Fibroblast of gingiva (primary cell): ENCODE results near the gene FAM24A.
"Not testable (repeated sequence)": the region's sequence is repeated elsewhere in the genome, so short reads cannot be mapped to it uniquely, and the experiment has no call there.

Source experiments
- DNase-seq: peaks from one replicate; pipeline ENCODE4 v3.0.0-alpha.2; 2011; ENCODE audit warnings: low read depth

FAM24A gene

GRCh38 chr10:122910310-122910709, at the start of gene FAM24A:
Gene FAM24A, plus strand, starts transcription at chr10:122910610. Its CDS starts 1,025 bp downstream, at chr10:122911635.
- no peak for DNase-seq

DNA sequence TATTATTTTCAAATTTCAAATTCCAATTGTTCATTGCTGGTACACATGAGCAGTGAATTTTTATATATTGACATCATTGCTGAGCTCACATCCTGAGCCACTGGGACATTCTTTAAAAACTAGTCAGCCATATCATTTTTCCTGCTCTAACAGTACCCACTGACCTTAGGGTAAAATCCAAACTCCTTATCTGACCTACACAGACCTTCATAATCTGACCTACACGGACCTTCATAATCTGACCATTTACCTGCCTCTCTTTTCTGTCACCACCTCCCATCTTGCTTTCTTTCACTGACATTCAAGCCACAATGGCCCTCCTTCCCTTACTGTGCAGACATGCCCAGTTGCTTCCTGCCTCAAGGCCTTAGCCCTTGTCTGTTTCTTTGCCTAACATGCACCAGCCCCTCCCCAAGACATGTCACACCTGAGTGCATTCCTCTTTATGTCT, 48.7 kb upstream of the FAM24A start:
- DNase-seq = peak; percentile 70

DNA sequence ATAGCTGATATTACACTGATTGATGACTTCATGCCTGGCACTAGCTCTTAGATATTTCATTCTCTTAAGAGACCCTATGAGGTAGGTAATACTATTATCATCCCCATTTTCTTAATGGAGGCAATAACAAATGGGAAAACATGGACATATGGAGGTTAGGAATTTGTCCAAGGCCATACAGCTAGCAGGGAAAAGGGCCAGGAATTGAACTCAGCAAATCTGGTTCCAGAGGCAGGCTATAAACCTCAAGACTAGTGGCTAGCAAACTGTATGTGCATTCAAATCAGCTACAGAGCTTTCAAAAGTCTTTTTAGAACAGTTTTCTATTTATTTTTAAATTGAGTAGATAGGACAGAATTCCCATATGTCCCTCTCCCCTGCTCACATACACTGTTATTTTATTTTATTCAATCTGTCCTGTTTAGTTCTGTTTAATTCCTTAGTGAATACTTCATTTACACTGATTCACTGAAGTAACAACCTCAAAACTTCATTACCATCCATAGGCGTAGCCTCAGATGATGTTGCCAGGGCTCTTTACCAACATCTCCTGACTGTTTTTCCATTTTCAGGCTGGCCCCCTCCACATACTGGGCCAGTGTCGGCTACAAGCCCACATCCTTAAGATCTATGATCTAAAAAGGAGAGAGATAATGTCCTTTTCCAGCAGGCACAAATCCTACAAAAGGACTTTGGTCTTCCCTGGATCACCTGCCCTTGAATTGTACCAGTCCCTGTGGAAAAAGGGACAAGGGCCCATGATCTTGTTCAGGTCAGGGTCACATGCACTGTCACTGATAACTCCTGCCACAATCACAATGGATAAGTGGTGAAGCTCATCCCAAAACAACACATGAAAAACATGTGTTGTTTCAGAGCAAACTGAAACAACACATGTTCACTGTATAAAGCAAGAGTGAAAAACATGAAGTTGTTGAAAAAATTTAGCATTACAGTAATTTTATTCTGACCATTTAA, 46.9 kb upstream of the FAM24A start:
- no peak for DNase-seq

GRCh38 chr10:122864194-122864592, 46.2 kb upstream of the FAM24A start:
- DNase-seq = no peak

- DNase-seq = peak; percentile 54
Measured at GRCh38 chr10:122864901-122865300, 45.5 kb upstream of the FAM24A start.

DNA sequence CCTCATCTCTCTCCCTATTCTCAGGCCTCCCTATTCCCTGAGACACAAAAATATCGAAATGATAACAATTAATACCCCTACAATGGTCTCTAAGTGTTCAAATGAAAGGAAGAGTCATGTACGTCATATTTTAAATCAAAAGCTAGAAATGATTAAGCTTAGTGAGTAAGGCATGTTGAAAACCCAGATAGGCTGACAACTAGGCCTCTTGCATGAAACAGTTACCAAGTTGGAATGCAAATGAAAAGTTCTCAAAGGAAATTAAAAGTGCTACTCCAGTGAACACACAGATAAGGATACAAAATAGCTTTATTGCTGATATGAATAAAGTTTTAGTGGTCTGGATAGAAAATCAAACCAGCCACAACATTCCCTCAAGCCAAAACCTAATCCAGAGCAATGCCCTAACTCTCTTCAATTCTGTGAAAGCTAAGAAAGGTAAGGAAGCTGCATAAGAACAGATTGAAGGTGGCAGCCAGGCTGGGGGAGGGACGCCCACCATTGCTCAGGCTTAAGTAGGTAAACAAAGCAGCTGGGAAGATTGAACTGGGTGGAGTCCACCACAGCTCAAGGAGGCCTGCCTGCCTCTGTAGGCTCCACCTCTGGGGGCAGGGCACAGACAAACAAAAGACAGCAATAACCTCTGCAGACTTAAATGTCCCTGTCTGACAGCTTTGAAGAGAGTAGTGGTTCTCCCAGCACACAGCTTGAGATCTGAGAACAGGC, 43.5 kb upstream of the FAM24A start:
- DNase-seq = not testable (repeated sequence)

DNA sequence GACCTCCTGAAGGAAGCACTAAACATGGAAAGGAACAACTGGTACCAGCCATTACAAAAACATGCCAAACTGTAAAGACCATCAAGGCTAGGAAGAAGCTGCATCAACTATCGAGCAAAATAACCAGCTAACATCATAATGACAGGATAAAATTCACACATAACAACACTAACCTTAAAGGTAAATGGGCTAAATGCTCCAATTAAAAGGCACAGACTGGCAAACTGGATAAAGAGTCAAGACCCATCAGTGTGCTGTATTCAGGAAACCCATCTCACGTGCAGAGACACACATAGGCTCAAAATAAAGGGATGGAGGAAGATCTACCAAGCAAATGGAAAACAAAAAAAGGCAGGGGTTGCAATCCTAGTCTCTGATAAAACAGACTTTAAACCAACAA, 41.6 kb upstream of the FAM24A start:
- not testable (repeated sequence) for DNase-seq

GRCh38 chr10:122871947-122872346, 38.5 kb upstream of the FAM24A start:
- DNase-seq = not testable (repeated sequence)

- no peak for DNase-seq
Measured at GRCh38 chr10:122875843-122876466, 34.5 kb upstream of the FAM24A start.

GRCh38 chr10:122876467-122876855, 33.9 kb upstream of the FAM24A start:
- DNase-seq = no peak

GRCh38 chr10:122877264-122877663, 33.1 kb upstream of the FAM24A start:
- DNase-seq = no peak

DNA sequence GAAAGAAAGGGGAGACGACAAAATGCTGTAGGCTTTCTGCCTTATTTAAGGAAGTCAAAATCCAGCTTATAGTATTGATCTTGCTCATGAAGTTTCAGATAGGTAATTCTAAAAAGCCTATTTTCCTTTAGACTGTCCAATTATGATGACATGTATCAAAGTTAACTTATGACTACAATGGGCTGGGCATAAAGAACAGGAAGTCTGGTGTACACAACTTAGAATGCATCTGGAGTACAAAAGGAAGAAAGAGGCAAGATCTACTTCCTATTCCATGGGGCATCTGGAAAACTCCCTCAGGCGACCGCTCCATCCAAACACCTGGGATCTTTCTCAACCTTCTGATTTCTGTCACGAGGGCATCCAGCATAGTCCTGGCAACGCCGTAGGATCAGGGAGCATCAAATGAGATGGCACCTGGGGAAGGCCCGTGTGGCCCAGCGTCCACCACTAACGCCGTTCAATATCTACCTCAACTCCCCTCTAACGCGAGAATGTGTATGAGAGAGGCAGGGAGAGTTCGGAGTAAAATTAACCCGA, 31.5 kb upstream of the FAM24A start:
- DNase-seq = peak; percentile 13

- DNase-seq = peak; percentile 95
Measured at GRCh38 chr10:122879339-122880273, 30.8 kb upstream of the FAM24A start, which contains the start of gene FAM24B. Gene FAM24B, minus strand, starts transcription at chr10:122879581. Its CDS starts 29,066 bp downstream, at chr10:122850515.

- no peak for DNase-seq
Measured at GRCh38 chr10:122882766-122883165, 27.6 kb upstream of the FAM24A start.

DNA sequence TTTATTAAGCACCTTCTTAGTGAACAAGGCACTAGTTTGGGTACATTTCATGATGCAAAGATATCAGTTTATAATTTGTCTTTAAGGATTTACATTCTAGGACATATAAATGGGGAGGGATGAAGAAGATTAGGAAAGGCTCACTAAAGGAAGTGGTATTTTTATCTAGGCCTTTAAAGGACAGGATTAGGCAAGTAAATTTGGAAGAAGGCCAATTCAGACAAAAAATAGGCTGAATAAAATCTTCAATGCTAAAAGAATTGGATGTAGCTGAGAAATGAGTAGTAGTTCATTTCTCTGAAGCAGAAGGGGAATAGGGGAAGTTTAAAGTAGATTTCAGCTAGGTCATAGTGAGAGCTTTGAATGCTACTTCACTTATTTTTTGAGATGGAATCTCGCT, 26.2 kb upstream of the FAM24A start:
- DNase-seq = no peak

DNA sequence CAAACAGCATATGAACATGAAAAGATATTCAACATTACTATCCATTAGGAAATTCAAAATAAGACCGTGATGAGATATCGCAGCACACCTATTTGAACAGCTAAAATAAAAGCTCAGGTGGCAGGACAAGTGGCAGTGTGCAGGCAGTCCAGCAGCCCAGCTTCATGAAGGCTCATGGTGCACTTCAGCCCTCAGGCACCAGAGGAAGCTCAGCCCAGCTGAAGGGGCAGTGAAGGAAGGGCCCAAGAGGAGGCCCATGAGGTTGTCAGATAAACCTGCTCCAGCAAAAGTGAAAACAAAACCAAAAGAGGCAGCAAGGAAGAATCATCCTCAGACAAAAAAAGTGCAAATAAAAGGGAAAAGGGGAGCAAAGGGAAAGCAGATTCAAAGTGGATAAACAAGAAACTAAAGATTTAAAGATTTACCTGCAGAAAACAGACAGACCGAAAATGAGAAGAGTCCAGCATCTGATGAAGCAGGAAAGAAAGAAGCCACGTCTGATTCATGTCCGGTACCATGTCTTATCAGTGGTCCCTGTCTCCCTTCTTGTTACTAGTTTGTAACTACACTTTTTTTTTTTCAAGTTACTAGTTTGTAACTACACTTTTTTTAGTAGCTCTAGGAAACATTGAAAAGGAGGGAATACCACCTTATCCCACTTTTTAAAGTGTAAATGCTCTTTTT, 16.0 kb upstream of the FAM24A start:
- no peak for DNase-seq

DNA sequence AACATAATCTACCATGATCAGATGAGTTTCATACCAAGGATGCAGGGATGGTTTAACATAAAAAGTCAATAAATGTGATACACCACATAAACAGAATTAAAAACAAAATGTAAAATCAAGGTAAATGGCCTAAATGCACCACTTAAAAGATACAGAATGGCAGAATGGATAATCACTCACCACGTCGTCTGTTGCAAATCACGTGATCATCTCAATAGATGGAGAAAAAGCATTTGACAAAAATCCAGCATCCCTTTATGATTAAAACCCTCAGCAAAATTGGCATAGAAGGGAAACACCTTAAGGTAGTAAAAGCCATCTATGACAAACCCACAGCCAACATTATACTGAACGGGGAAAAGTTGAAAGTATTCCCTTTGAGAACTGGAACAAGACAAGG, 6.5 kb upstream of the FAM24A start:
- not testable (repeated sequence) for DNase-seq

DNA sequence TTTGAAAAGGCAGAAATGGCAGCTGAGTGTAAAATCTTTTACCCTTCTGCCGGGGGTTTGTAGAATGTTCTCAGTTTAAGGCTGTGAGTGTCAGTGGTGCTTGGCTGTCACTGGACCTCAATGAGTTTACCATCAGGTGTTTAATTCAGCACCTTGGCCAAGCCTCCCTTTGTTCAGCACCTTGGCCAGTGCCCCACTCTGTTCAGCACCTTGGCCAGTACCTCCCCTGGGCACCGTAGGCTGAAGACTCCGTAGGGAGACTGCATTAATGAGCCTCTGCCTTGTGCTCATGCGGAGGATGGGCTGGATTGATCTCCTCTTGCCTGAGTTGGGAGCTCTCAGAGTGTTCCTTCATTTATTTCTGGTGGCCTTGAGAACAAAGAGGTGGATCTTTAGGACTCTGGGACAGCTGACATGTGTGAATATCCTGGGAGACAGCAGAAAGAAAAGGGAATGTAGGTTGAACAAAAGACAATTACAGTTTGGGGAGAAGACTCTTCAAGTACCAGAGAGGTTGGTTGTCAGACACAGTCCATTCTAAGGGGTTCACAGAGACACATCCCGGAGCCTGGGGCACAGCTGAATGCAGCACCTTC, 1.6 kb downstream of the FAM24A start:
- DNase-seq = peak; percentile 6

DNA sequence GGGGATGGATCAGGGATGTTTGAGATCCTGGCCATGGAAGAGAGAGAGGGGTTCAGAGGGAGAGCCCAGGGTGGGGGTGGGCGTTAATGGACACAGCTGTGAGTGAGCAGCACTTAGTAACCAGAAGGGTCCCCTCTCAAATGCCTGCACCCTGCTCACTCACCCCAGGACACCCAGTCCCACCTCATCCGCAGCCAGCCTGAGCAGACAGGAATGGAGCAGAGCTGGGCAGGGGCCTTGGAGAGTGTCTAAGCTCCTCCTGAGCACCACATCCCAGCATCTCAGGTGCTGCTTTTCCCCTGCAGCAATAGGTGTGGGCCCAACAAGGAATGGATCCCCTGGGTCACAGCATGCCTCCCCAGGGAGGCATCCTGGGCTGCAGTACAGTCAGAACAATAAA, 5.3 kb downstream of the FAM24A start:
- DNase-seq = no peak

GRCh38 chr10:122930140-122930539, 19.7 kb downstream of the FAM24A start:
- DNase-seq = no peak
